Measurements from ENCODE around the gene IPO9.

- no peak for TF ChIP-seq CTCF (IDR thresholded peaks at IDR 0.05)
- TF ChIP-seq EZH2 (IDR thresholded peaks at IDR 0.05; ENCODE audit: borderline replicate concordance, insufficient read depth, low read depth, low read length, poor library complexity, severe bottlenecking), result no peak
Measured at GRCh38 chr1:201885531-201886075, 56.6 kb downstream of the IPO9 start.
